ENCODE measurements around the gene CAPN12. TPM values are rescaled to one million over a fixed set of nuclear protein-coding genes. Genes with fewer than 3 reads are reported as not detected.

CAPN12 gene
- total and polyA plus RNA-seq, 2 of the 4 experiments (the other 2 are of a cell fraction), result 0.18 to 0.97 TPM

DNA sequence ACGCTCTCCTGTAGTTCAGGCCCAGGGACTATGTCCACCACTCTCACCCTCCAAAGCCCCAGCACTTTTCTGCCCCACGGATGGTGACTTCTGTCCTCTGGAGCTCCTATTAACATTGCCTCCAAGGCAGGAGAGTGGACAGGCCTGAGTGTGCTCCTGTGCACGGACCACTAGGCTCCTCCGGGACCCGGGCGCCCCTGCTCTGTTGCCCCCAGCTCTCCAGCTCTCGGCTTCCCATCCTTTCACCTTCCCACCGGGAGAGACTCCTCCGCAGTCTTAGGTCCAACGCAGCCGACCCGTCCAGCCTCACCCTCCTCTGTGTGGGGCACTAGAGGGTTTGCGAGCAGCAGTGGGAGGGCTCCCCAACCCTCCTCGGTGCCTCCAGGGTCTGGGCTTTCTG, 30.4 kb downstream of the CAPN12 start:
- no peak overlapping the region for H2BK15ac ChIP-seq (ENCODE audit: low read depth, low read length)
- H4K8ac ChIP-seq (ENCODE audit: low read depth in 2 of 2, low read length in 2 of 2), result peak overlapping the region in 1 of 2 experiments; percentile 52; a peak in 1 of 4 replicates
- no peak for ATAC-seq (ENCODE audit: low read depth)
- peak overlapping the region; percentile 23 for H2AFZ ChIP-seq (replicated peaks; ENCODE audit: low read length, poor library complexity)
- no TSS peak for BruUV-seq (replicated peaks)
- H3K18ac ChIP-seq (ENCODE audit: low read depth, low read length), result no peak overlapping the region
- H4K20me1 ChIP-seq (ENCODE audit: insufficient read depth, low read length), result peaks cover 38% of the 10 kb centered on the region
- peak overlapping the region; percentile 58 for H2AK9ac ChIP-seq (replicated peaks; ENCODE audit: low read depth, low read length, poor library complexity)
- peak overlapping the region; percentile 78; the same call in 1 of the 2 replicates for H3K23ac ChIP-seq (ENCODE audit: low read depth, low read length)
- CTCF ChIA-PET, result no interaction called here
- H4K91ac ChIP-seq (ENCODE audit: insufficient read depth, low read depth, low read length), result peak overlapping the region; percentile 41; the same call in 1 of the 2 replicates
- no peaks in the 10 kb centered on the region for H3K9me3 ChIP-seq (ENCODE audit: control insufficient read depth, insufficient read depth, low read length)
- WGBS, 2 experiments (ENCODE audit: extremely low coverage in 2 of 2, insufficient read length in 1 of 2), result 100% methylated on average over 1 of the region's 14 CpGs; no CpG with 5 or more reads in 1 of the 2 experiments
- intact Hi-C loops (cut with micrococcal nuclease) (no loop called here), in situ Hi-C loops (cut with MboI; ENCODE audit: low sequenced_read_pairs) (no loop called here), dilution Hi-C loops (cut with HindIII; ENCODE audit: low sequenced_read_pairs, unreplicated experiment) (no loop called here)
- peaks cover 35% of the 10 kb centered on the region for H3K4me1 ChIP-seq (ENCODE audit: control insufficient read depth, insufficient read depth, low read length)
- H2BK120ac ChIP-seq (ENCODE audit: low read depth, low read length), result no peak overlapping the region
- H3K56ac ChIP-seq (ENCODE audit: extremely low read depth, insufficient read depth, low read length), result no peak overlapping the region
- peak overlapping the region; percentile 43; the same call in 1 of the 2 replicates for H3K4ac ChIP-seq (ENCODE audit: low read depth, low read length)
- H3K9ac ChIP-seq (ENCODE audit: low read depth, low read length), result no peak overlapping the region
- no peak overlapping the region for H2BK20ac ChIP-seq (ENCODE audit: low read depth, low read length)
- no peak overlapping the region for H3K4me3 ChIP-seq (ENCODE audit: insufficient read depth, low read depth, low read length)
- H3K14ac ChIP-seq (replicated peaks; ENCODE audit: low read depth, low read length), result no peak overlapping the region
- POLR2A ChIA-PET (ENCODE audit: unreplicated experiment), result no interaction called here
- peak overlapping the region; percentile 30 for H2BK5ac ChIP-seq (ENCODE audit: low read depth, low read length, poor library complexity, severe bottlenecking)
- H3K9me1 ChIP-seq (ENCODE audit: insufficient read depth, low read length), result peaks cover 23% of the 10 kb centered on the region; the same call in 1 of the 2 replicates
- peak overlapping the region; percentile 40; the same call in 1 of the 2 replicates for H3K27ac ChIP-seq (ENCODE audit: insufficient read depth, low read length)
- H3K79me1 ChIP-seq (ENCODE audit: low read depth in 1 of 2, low read length in 2 of 2), result peaks cover 42 to 87% of the 10 kb centered on the region in 2 experiments
- peaks cover 80% of the 10 kb centered on the region for H3K36me3 ChIP-seq (ENCODE audit: control insufficient read depth, insufficient read depth, low read length)
- H2AK5ac ChIP-seq (ENCODE audit: low read depth, low read length), result peak overlapping the region; percentile 76
- TF ChIP-seq CEBPB (IDR thresholded peaks at IDR 0.05; ENCODE audit: low read depth, low read length) (no peak), SMC3 (IDR thresholded peaks at IDR 0.05; ENCODE audit: low read depth, low read length) (no peak), MAFK (IDR thresholded peaks at IDR 0.05; ENCODE audit: low read depth, low read length) (no peak), MXI1 (IDR thresholded peaks at IDR 0.05; ENCODE audit: borderline replicate concordance, low read depth, low read length) (no peak), RFX5 (IDR thresholded peaks at IDR 0.05; ENCODE audit: low read depth, low read length) (no peak), FOS (IDR thresholded peaks at IDR 0.05; ENCODE audit: low read depth, low read length) (no peak), CHD1 (IDR thresholded peaks at IDR 0.05; ENCODE audit: low read depth, low read length) (no peak)
- TF ChIP-seq, protein P1, sequence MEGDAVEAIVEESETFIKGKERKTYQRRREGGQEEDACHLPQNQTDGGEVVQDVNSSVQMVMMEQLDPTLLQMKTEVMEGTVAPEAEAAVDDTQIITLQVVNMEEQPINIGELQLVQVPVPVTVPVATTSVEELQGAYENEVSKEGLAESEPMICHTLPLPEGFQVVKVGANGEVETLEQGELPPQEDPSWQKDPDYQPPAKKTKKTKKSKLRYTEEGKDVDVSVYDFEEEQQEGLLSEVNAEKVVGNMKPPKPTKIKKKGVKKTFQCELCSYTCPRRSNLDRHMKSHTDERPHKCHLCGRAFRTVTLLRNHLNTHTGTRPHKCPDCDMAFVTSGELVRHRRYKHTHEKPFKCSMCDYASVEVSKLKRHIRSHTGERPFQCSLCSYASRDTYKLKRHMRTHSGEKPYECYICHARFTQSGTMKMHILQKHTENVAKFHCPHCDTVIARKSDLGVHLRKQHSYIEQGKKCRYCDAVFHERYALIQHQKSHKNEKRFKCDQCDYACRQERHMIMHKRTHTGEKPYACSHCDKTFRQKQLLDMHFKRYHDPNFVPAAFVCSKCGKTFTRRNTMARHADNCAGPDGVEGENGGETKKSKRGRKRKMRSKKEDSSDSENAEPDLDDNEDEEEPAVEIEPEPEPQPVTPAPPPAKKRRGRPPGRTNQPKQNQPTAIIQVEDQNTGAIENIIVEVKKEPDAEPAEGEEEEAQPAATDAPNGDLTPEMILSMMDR (conservative IDR thresholded peaks at IDR 0.05; ENCODE audit: low read depth, low read length), result no peak
- peak overlapping the region; percentile 13; the same call in 1 of the 2 replicates for H4K5ac ChIP-seq (ENCODE audit: low read depth, low read length)
- DNase-seq, result no peak
- H3K4me2 ChIP-seq (ENCODE audit: low read depth, low read length), result no peak overlapping the region
- no peaks in the 10 kb centered on the region for H3K27me3 ChIP-seq (ENCODE audit: control insufficient read depth, insufficient read depth, low read length)

All from IMR-90 (cell line).